ENCODE measurements around the gene DMP1.
"Not testable (repeated sequence)": the region's sequence is repeated elsewhere in the genome, so short reads cannot be mapped to it uniquely, and the experiment has no call there.

DMP1 gene

GRCh38 chr4:87688316-87688715 is 38.2 kb downstream of the DMP1 start:
- DNase-seq = no peak

- not testable (repeated sequence) for DNase-seq
Measured at GRCh38 chr4:87690947-87691346, 40.9 kb downstream of the DMP1 start.

- not testable (repeated sequence) for DNase-seq
Measured at GRCh38 chr4:87692060-87692459, 42.0 kb downstream of the DMP1 start.

GRCh38 chr4:87697272-87697671 is 47.2 kb downstream of the DMP1 start:
- DNase-seq = no peak

GRCh38 chr4:87697945-87698344 is 47.9 kb downstream of the DMP1 start:
- no peak for DNase-seq

- no peak for DNase-seq
Measured at GRCh38 chr4:87698394-87698793, 48.3 kb downstream of the DMP1 start.

- no peak for DNase-seq
Measured at GRCh38 chr4:87704001-87704400, 53.9 kb downstream of the DMP1 start.

GRCh38 chr4:87707279-87707918 is 57.3 kb downstream of the DMP1 start:
- no peak for DNase-seq

Data from hippocampal formation (tissue), 2 donors.